HL-60 (cell line): ENCODE data around the gene DNAH8.

Experiments
- CTCF ChIP-seq: IDR thresholded peaks from one replicate; pipeline ENCODE4 v1.5.1; 2011; ENCODE audit warnings: low read length, control low read depth, inconsistent platforms; ENCODE audit not compliant: insufficient read depth
- POLR2AphosphoS5 ChIP-seq: IDR thresholded peaks from 2 replicates; pipeline ENCODE4 v1.6.1; 2012; ENCODE audit warnings: low read depth

GRCh38 chr6:38978139-38978704 lies 263.1 kb downstream of the DNAH8 start:
- TF ChIP-seq CTCF, result no peak
- no peak for TF ChIP-seq POLR2AphosphoS5
